HL-60 (cell line): ENCODE measurements around the gene CHCHD3.

ENCODE experiments used
- POLR2AphosphoS5 ChIP-seq: IDR thresholded peaks from 2 replicates; pipeline ENCODE4 v1.6.1; 2012; ENCODE audit warnings: low read depth
- SPI1 ChIP-seq: IDR thresholded peaks from 2 replicates; pipeline ENCODE4 v1.6.1; 2012; ENCODE audit warnings: low read depth, mild to moderate bottlenecking, borderline replicate concordance
- TF ChIP-seq, protein P1 (sequence below): IDR thresholded peaks from one replicate; pipeline ENCODE4 v1.5.1; 2011; ENCODE audit warnings: low read length, control low read depth, inconsistent platforms; ENCODE audit not compliant: insufficient read depth
- TF ChIP-seq, protein P2 (sequence below): IDR thresholded peaks from 2 replicates; pipeline ENCODE4 v1.6.1; 2012; ENCODE audit warnings: low read depth; ENCODE audit not compliant: insufficient replicate concordance

DNA sequence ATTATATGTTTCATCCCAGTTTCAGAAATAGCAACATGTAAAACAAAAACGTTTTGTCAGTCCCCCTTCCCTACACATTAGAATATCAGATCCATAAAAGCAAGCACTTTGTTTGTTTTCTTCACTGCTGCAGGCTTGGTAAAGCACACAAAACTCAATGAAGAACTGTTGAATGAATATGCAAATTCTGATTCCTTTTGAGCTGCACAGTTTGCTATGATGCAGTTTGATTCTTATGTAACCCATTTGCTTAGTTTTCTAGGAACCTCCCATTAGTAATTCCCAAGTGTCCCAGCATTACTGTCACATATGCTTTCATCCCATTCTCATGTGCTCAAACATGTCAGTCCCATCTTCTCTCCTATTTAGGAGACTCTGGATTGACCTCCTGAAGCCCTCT, 26.1 kb upstream of the CHCHD3 start:
- TF ChIP-seq, protein P1, sequence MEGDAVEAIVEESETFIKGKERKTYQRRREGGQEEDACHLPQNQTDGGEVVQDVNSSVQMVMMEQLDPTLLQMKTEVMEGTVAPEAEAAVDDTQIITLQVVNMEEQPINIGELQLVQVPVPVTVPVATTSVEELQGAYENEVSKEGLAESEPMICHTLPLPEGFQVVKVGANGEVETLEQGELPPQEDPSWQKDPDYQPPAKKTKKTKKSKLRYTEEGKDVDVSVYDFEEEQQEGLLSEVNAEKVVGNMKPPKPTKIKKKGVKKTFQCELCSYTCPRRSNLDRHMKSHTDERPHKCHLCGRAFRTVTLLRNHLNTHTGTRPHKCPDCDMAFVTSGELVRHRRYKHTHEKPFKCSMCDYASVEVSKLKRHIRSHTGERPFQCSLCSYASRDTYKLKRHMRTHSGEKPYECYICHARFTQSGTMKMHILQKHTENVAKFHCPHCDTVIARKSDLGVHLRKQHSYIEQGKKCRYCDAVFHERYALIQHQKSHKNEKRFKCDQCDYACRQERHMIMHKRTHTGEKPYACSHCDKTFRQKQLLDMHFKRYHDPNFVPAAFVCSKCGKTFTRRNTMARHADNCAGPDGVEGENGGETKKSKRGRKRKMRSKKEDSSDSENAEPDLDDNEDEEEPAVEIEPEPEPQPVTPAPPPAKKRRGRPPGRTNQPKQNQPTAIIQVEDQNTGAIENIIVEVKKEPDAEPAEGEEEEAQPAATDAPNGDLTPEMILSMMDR: no peak
- TF ChIP-seq, protein P2, sequence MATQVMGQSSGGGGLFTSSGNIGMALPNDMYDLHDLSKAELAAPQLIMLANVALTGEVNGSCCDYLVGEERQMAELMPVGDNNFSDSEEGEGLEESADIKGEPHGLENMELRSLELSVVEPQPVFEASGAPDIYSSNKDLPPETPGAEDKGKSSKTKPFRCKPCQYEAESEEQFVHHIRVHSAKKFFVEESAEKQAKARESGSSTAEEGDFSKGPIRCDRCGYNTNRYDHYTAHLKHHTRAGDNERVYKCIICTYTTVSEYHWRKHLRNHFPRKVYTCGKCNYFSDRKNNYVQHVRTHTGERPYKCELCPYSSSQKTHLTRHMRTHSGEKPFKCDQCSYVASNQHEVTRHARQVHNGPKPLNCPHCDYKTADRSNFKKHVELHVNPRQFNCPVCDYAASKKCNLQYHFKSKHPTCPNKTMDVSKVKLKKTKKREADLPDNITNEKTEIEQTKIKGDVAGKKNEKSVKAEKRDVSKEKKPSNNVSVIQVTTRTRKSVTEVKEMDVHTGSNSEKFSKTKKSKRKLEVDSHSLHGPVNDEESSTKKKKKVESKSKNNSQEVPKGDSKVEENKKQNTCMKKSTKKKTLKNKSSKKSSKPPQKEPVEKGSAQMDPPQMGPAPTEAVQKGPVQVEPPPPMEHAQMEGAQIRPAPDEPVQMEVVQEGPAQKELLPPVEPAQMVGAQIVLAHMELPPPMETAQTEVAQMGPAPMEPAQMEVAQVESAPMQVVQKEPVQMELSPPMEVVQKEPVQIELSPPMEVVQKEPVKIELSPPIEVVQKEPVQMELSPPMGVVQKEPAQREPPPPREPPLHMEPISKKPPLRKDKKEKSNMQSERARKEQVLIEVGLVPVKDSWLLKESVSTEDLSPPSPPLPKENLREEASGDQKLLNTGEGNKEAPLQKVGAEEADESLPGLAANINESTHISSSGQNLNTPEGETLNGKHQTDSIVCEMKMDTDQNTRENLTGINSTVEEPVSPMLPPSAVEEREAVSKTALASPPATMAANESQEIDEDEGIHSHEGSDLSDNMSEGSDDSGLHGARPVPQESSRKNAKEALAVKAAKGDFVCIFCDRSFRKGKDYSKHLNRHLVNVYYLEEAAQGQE: no peak
- TF ChIP-seq POLR2AphosphoS5 (no peak), SPI1 (no peak)
